Chondrocyte (in vitro differentiated cells): ENCODE measurements around the gene PSMG4. TPM values are rescaled to one million over a fixed set of nuclear protein-coding genes. Genes with fewer than 3 reads are reported as not detected.
"Not testable (repeated sequence)": the region's sequence is repeated elsewhere in the genome, so short reads cannot be mapped to it uniquely, and the experiment has no call there.

Experiments
- DNase-seq: peaks from one replicate; pipeline ENCODE4 v3.0.0; 2021; ENCODE audit warnings: mixed read lengths, low spot score
- H3K27ac Mint-ChIP-seq: one replicate; pipeline ENCODE4 v1.8.0; 2021; ENCODE audit warnings: mild to moderate bottlenecking, moderate library complexity, mixed read lengths; ENCODE audit not compliant: unreplicated experiment
- H3K27me3 Mint-ChIP-seq: 2 replicates; pipeline ENCODE4 v1.8.0; 2021; ENCODE audit warnings: low read depth, mixed read lengths
- H3K36me3 Mint-ChIP-seq: 2 replicates; pipeline ENCODE4 v1.8.0; 2021; ENCODE audit warnings: low read depth, mixed read lengths
- H3K4me1 Mint-ChIP-seq: 2 replicates; pipeline ENCODE4 v1.8.0; 2021; ENCODE audit warnings: low read depth, mild to moderate bottlenecking, mixed read lengths
- H3K4me3 Mint-ChIP-seq: one replicate; pipeline ENCODE4 v1.8.0; 2021; ENCODE audit warnings: mild to moderate bottlenecking, moderate library complexity, mixed read lengths; ENCODE audit not compliant: unreplicated experiment
- H3K9me3 Mint-ChIP-seq: 2 replicates; pipeline ENCODE4 v1.8.0; 2021; ENCODE audit warnings: low read depth, mixed read lengths
- total RNA-seq: library from RNA; stranded (reverse); gene quantifications from 3 replicates; pipeline ENCODE4 v1.2.1, GENCODE V29; 2021
- TF ChIP-seq, protein P1 (sequence below): fragments of 200-600 bp; sonication (generic); IDR thresholded peaks from 2 replicates; pipeline ENCODE4 v1.5.0; 2021; ENCODE audit warnings: antibody characterized with exemption, mild to moderate bottlenecking, moderate library complexity

PSMG4 gene
- total RNA-seq, 1 donor from 2014 or later, result 16.2 TPM

DNA sequence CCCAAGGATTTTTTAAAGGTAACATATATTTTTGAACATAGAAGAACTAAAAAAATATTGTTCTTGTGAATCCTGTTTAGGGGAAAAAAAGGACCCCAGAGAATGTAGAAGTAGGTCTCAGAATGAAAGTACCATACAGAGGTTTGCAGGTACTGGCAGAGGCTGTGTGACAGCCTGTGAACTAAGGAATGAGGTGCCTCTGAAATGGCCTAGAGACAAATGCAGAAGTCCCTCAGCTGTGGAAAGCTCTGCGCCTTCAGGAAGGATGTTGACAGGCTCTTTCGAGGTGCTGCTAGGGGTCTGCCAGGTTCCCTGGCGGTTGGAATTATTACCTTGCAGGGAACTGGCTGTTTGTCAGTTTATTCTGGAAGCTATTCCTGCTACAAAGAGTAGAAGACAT, 22.7 kb upstream of the PSMG4 start:
- Mint-ChIP-seq H3K4me1 (peaks cover 21% of the 10 kb centered on the region), H3K27ac (no peak overlapping the region), H3K27me3 (no peaks in the 10 kb centered on the region), H3K4me3 (no peak overlapping the region), H3K36me3 (no peaks in the 10 kb centered on the region), H3K9me3 (no peaks in the 10 kb centered on the region)
- TF ChIP-seq, protein P1, sequence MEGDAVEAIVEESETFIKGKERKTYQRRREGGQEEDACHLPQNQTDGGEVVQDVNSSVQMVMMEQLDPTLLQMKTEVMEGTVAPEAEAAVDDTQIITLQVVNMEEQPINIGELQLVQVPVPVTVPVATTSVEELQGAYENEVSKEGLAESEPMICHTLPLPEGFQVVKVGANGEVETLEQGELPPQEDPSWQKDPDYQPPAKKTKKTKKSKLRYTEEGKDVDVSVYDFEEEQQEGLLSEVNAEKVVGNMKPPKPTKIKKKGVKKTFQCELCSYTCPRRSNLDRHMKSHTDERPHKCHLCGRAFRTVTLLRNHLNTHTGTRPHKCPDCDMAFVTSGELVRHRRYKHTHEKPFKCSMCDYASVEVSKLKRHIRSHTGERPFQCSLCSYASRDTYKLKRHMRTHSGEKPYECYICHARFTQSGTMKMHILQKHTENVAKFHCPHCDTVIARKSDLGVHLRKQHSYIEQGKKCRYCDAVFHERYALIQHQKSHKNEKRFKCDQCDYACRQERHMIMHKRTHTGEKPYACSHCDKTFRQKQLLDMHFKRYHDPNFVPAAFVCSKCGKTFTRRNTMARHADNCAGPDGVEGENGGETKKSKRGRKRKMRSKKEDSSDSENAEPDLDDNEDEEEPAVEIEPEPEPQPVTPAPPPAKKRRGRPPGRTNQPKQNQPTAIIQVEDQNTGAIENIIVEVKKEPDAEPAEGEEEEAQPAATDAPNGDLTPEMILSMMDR, result no peak
- no peak for DNase-seq

DNA sequence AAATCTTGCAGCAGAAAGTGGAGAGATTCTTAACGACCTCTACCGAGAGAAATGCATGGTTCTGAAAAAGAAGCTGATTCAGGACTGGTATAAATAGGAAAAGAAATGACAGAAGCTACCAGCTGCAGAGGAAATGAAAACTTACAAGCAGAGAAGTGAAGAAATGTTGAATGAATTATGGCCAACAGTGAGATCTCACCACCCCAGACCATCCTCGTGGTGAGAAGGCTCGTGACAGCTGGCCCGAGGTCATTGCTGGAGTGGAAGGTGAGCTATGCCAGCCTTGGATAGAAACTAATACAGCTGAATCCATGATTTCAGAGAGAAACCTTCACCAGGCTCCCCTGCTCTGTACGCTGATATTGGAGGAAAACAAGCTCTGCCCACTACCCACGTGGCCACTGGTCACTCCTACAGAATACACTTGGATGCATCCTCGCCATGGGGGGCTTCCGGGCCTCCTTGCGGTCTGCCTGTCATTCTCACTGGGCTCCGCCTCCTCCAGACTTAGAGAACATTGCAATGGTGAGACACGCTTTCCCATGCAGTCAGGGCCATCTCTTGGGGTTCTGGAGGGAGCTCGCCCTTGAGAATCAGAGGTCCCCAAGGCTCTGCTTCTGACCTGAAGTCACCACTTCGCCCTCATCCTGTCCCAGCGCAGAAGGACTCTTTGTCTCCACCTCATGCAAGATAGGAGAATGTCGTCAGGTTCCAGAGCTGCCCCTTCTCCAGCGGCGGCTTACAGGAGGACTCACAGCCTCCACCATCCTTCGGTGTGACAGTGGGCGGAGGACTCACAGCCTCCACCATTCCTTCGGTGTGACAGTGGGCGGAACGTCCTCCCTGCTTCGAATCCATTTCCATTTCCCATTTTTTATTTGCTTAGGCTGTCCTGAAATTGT, 20.7 kb upstream of the PSMG4 start:
- H3K27ac Mint-ChIP-seq, result peak overlapping the region; percentile 8
- DNase-seq, result no peak
- peaks cover 8% of the 10 kb centered on the region for H3K4me1 Mint-ChIP-seq
- H3K9me3 Mint-ChIP-seq, result no peaks in the 10 kb centered on the region
- H3K36me3 Mint-ChIP-seq, result no peaks in the 10 kb centered on the region
- no peaks in the 10 kb centered on the region for H3K27me3 Mint-ChIP-seq
- TF ChIP-seq, protein P1, result peak; percentile 27
- H3K4me3 Mint-ChIP-seq, result no peak overlapping the region

DNA sequence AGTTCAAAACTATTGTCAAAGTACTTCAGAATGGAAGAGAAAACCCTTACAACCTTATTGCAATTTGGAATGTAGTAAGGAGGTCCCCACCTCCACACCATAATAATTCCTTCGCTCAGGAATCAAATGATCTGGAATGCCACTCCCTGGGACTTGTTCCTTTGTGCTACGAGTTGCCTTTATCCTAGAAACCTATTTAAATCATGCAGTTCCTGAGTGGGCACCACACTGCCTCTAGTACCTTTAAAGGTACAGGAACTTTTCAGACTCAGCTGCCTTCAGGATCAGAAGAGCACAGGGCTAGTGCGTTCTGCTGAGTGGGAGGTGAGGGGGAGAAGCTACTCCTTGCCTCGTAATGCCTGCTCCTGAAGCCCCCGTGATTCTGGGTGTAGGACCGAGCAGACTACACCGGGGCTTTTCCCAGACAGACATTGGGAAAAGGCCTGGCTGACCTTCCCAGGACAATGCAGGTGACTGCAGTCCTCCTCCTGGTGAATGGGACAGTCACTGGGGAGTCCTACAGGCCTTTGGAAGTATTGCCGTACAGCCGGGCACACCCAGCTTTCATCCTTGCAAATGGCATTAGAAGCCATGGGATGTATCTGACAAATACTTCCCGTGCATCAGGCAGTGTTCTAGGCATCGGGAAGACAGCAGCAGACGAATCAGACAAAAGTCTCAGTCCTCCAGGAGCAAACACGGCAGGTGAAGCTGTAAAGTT, 19.5 kb upstream of the PSMG4 start:
- no peaks in the 10 kb centered on the region for H3K36me3 Mint-ChIP-seq
- H3K4me3 Mint-ChIP-seq, result no peak overlapping the region
- H3K27ac Mint-ChIP-seq, result no peak overlapping the region
- H3K9me3 Mint-ChIP-seq, result peaks cover 4% of the 10 kb centered on the region
- no peaks in the 10 kb centered on the region for H3K27me3 Mint-ChIP-seq
- no peak for DNase-seq
- TF ChIP-seq, protein P1, result peak; percentile 47
- peaks cover 8% of the 10 kb centered on the region for H3K4me1 Mint-ChIP-seq

DNA sequence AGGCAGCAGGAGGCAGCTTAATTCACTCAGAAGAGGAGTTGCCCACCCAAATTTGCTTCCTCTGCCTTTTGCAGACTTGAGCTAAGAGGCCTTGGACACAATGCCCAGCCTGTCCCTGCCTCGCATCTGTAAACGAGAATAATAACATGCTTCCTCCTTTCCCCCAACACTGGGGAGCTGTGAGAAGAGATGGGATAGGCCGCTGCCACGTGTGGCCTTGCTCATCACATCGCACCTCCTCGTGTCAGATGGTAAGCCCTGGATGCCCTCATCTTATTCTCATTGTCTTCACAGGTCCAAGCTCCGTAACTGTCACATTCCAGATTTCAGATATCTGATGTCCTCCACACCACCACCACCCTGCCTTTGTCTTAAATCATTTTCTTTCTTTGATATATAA, 18.2 kb upstream of the PSMG4 start:
- Mint-ChIP-seq H3K4me3 (no peak overlapping the region), H3K27me3 (no peaks in the 10 kb centered on the region), H3K27ac (no peak overlapping the region), H3K36me3 (no peaks in the 10 kb centered on the region), H3K9me3 (peaks cover 5% of the 10 kb centered on the region), H3K4me1 (peaks cover 8% of the 10 kb centered on the region)
- TF ChIP-seq, protein P1, result no peak
- DNase-seq, result no peak

DNA sequence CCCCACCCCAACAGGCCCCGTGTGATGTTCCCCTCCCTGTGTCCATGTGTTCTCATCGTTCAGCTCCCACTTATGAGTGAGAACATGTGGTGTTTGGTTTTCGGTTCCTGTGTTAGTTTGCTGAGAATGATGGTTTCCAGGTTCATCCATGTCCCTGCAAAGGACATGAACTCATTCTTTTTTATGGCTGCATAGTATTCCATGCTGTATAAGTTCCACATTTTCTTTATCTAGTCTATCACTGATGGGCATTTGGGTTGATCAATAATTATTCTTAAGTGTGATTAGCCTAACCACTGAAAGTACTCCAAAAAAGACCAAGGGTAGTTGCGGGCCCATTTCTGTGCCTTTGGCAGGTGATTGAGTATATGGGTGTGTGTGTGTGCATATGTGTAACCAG, 17.0 kb upstream of the PSMG4 start:
- H3K4me1 Mint-ChIP-seq, result peaks cover 14% of the 10 kb centered on the region
- DNase-seq, H3K27me3 Mint-ChIP-seq, H3K36me3 Mint-ChIP-seq, H3K9me3 Mint-ChIP-seq, H3K27ac Mint-ChIP-seq, H3K4me3 Mint-ChIP-seq: not testable (repeated sequence)
